ENCODE data around the gene ESPN. TPM values are rescaled to one million over a fixed set of nuclear protein-coding genes. Genes with fewer than 3 reads are reported as not detected.
A peak's percentile ranks its signal among the peaks of the same experiment; 100 is the strongest.

ESPN gene
- total and polyA plus RNA-seq, 7 donors, result 0.55 to 202 (median 86.5) TPM; not detected in 2

GRCh38 chr1:6483761-6484117 is 59.2 kb downstream of the ESPN start:
- DNase-seq, result no peak
- H3K36me3 ChIP-seq, result no peaks in the 10 kb centered on the region
- no peak overlapping the region for H3K4me3 ChIP-seq
- H3K27ac ChIP-seq, result no peak overlapping the region
- H3K27me3 ChIP-seq, result peaks cover 16 to 35% (median 22%) of the 10 kb centered on the region in 3 donors
- peaks cover 0 to 22% (median 20%) of the 10 kb centered on the region in 4 donors for H3K4me1 ChIP-seq
- TF ChIP-seq EP300 (IDR thresholded peaks at IDR 0.05) (no peak), POLR2A (IDR thresholded peaks at IDR 0.05) (no peak), CTCF (IDR thresholded peaks at IDR 0.05) (no peak), POLR2AphosphoS5 (IDR thresholded peaks at IDR 0.05) (no peak)
- H3K9me3 ChIP-seq, result no peaks in the 10 kb centered on the region
- intact Hi-C loops (cut with DNase I), result no loop called here
- WGBS, 2 donors, result 90 to 96% methylated on average over 7 of the region's 7 CpGs

DNA sequence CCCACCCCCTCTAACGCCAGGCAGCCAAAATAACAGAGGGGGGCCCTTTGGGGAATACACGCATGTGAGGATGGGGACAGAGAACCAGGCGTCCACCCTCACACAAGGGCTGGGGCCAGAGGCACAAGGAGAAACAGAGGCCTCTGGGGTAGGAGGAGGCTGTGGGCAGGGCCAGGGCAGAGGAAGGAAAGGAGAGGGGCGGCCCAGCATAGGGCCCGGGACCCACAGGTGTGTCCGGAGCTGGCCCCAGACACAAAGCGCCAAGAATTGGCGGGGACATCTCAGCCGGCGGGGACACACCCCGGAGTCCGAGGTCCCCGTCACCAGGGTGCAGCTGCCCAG is 60.2 kb downstream of the ESPN start:
- intact Hi-C loops (cut with DNase I), result loop anchor here (5.0 kb wide), 1 partner anchor 163 kb away; no protein-coding TSS in a partner anchor
- Histone ChIP-seq H3K36me3 (no peaks in the 10 kb centered on the region), H3K9me3 (no peaks in the 10 kb centered on the region), H3K27ac (peak overlapping the region in 1 of 4 donors; percentile 39), H3K27me3 (peaks cover 16 to 37% (median 22%) of the 10 kb centered on the region in 3 donors), H3K4me1 (peaks cover 0 to 26% (median 22%) of the 10 kb centered on the region in 4 donors), H3K4me3 (peak overlapping the region in 3 of 4 donors; percentile 29 to 49 (median 48))
- DNase-seq, result no peak
- TF ChIP-seq EP300 (IDR thresholded peaks at IDR 0.05) (no peak), CTCF (IDR thresholded peaks at IDR 0.05) (no peak), POLR2AphosphoS5 (IDR thresholded peaks at IDR 0.05) (no peak), POLR2A (IDR thresholded peaks at IDR 0.05) (no peak)
- WGBS, 2 donors, result 11 to 18% methylated on average over 13 of the region's 13 CpGs

- Histone ChIP-seq H3K9me3 (no peaks in the 10 kb centered on the region), H3K36me3 (no peaks in the 10 kb centered on the region), H3K4me3 (peak overlapping the region in 3 of 4 donors; percentile 29 to 49 (median 48)), H3K4me1 (peaks cover 0 to 32% (median 29%) of the 10 kb centered on the region in 4 donors), H3K27ac (peak overlapping the region in 1 of 4 donors; percentile 39), H3K27me3 (peaks cover 16 to 43% (median 22%) of the 10 kb centered on the region in 3 donors)
- no peak for TF ChIP-seq EP300 (IDR thresholded peaks at IDR 0.05)
- TF ChIP-seq CTCF (IDR thresholded peaks at IDR 0.05), result no peak
- TF ChIP-seq POLR2AphosphoS5 (IDR thresholded peaks at IDR 0.05), result no peak
- TF ChIP-seq POLR2A (IDR thresholded peaks at IDR 0.05), result no peak
- 1 to 2% methylated on average over 80 of the region's 80 CpGs for WGBS, 2 donors
- intact Hi-C loops (cut with DNase I), result loop anchor here (5.0 kb wide), 1 partner anchor 162 kb away; no protein-coding TSS in a partner anchor
- DNase-seq, result no peak
Observed at GRCh38 chr1:6485168-6486101, 60.9 kb downstream of the ESPN start.

DNA sequence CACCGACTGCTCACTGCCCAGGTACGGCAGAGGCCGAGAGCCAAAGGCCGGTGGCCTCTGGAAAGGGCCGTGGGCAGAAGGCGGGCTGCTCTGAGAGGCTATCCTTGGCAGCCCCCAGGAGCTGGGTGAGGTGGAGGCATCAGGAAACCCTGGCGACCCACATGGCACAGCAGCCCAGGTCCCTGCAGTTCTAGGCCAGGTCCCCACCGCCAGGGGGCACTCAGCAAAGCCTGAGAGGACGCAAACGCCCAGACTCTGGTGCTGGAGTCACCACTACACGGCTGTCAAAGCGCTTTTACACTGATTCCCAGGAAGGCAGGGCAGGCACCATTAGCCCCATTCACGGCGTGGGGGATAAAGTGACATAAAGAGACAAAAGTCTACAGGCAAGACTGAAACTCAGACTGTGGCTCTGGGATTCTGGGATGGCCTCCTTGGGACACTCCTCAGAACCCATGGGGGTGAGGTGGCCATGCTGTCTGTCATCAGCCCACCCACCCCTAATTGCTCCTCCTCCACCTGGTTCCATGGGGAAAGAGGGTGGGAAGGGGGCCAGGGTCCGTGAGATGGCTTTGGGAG is 61.9 kb downstream of the ESPN start:
- H3K4me1 ChIP-seq, result peaks cover 0 to 40% (median 37%) of the 10 kb centered on the region in 4 donors
- WGBS, 2 donors, result 1 to 4% methylated on average over 15 of the region's 15 CpGs
- H3K9me3 ChIP-seq, result no peaks in the 10 kb centered on the region
- no peaks in the 10 kb centered on the region for H3K36me3 ChIP-seq
- TF ChIP-seq POLR2A (IDR thresholded peaks at IDR 0.05) (no peak), CTCF (IDR thresholded peaks at IDR 0.05) (peak; percentile 23 to 80 (median 70))
- intact Hi-C loops (cut with DNase I), result loop anchor here (5.0 kb wide), 1 partner anchor 161 kb away; no protein-coding TSS in a partner anchor
- no peak overlapping the region for H3K4me3 ChIP-seq
- DNase-seq, result peak; percentile 85
- peaks cover 16 to 48% (median 22%) of the 10 kb centered on the region in 3 donors for H3K27me3 ChIP-seq
- H3K27ac ChIP-seq, result no peak overlapping the region

All from sigmoid colon (tissue), 7 donors.